Activated T-helper 2 cell treated with anti-CD3 and anti-CD28 coated beads, Interferon-gamma antibody, Interleukin-2, Interleukin-4, amounts not matched to agents 10 μg/mL and 5 μg/mL and 100 μg/mL, durations not matched to agents 14 hours and 24 hours and 36 hours (primary cell): ENCODE measurements around the gene AAR2. TPM values are rescaled to one million over a fixed set of nuclear protein-coding genes. Genes with fewer than 3 reads are reported as not detected.

Experiments
- DNase-seq: peaks from one replicate; pipeline ENCODE4 v3.0.0; 2021; ENCODE audit warnings: low spot score
- H3K27ac Mint-ChIP-seq: one replicate; pipeline ENCODE4 v1.8.0; 2021; ENCODE audit warnings: mixed read lengths
- H3K27me3 Mint-ChIP-seq: one replicate; pipeline ENCODE4 v1.8.0; 2021; ENCODE audit warnings: low read depth, mixed read lengths
- H3K36me3 Mint-ChIP-seq: one replicate; pipeline ENCODE4 v1.8.0; 2021; ENCODE audit warnings: low read depth, mixed read lengths
- H3K4me1 Mint-ChIP-seq: one replicate; pipeline ENCODE4 v1.8.0; 2021; ENCODE audit warnings: low read depth, mixed read lengths
- H3K4me3 Mint-ChIP-seq: one replicate; pipeline ENCODE4 v1.8.0; 2021; ENCODE audit warnings: low read depth, mild to moderate bottlenecking, moderate library complexity, mixed read lengths
- H3K9me3 Mint-ChIP-seq: one replicate; pipeline ENCODE4 v1.8.0; 2021; ENCODE audit warnings: mixed read lengths
- intact Hi-C: fragments of 100-400 bp; cut with micrococcal nuclease; formaldehyde crosslinking; loops from one replicate; pipeline ENCODE4 v1.15.1; 2023
- total RNA-seq: library from RNA; stranded (reverse); gene quantifications from 2 replicates; pipeline ENCODE4 v1.2.3, GENCODE V29; 2022

Gene AAR2
- total RNA-seq, 1 donor from 2014 or later = 27.1 TPM

DNA sequence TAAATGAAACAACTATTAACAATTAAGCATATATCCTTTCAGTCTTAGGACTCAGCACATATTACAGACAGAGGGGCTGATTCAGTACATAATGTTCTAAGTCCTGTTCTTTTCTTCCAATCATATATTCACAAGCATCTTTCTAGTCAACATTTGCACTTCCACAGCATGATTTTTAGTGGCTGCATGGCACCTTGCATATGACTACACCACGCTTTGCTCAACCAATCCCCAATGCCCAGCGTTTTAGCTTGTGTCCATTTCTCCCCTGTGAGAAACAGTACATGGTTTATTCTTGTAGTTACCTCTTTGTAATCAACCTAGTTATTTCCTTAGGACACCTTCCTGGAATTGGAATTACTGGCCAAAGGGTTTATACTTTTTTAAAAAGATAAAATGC lies 33.2 kb downstream of the AAR2 start:
- no peaks in the 10 kb centered on the region for H3K4me1 Mint-ChIP-seq
- no peak overlapping the region for H3K4me3 Mint-ChIP-seq
- no peak overlapping the region for H3K27ac Mint-ChIP-seq
- no peak for DNase-seq
- peaks cover 2% of the 10 kb centered on the region for H3K27me3 Mint-ChIP-seq
- H3K9me3 Mint-ChIP-seq = no peaks in the 10 kb centered on the region
- H3K36me3 Mint-ChIP-seq = no peaks in the 10 kb centered on the region
- intact Hi-C loops = loop anchor here (10.0 kb wide), 1 partner anchor 165 kb away; no protein-coding TSS in a partner anchor

DNA sequence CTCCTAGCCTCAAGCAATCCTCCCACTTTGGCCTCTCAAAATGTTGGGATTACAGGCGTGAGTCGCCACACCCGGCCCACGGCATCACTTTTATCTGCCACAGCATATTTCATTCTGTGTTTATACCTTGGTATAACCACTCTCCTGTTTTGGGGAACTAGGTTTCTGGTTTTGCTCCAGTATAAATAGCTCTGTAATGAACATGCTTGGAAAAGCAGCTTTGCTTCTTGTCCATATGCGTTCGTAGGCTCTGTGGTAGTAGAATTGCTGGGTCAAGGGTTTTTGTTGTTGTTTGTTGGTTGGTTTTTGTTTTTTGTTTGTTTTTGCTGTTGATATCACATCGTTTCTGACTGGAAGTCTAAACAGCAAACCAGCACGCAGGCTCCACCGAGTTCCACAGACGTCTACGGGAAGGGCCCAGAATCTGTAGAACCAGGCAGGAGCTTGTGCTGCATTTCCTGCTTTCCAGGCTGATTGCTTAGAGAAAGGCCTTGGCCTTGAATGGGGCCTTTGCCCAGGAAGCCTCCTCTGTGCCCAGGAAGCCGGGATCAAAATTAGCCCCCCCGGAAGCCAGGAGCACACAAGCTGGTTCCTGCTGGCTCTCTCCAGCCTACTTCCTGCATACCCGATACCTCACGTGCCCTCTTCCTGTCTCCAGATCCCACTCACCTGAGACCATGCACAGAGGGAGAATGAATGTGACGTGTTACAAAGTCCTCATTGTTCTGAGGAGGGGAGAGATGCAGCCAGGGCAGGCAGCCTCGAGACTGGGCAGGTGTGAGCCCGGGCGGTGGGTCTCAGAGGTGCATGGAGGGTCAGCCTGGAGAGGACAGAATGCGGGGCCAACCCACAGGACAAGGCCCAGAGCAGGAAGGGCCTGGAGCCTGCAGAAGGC lies 34.7 kb downstream of the AAR2 start:
- no peaks in the 10 kb centered on the region for H3K9me3 Mint-ChIP-seq
- intact Hi-C loops = no loop called here
- H3K27me3 Mint-ChIP-seq = peaks cover 2% of the 10 kb centered on the region
- H3K36me3 Mint-ChIP-seq = no peaks in the 10 kb centered on the region
- DNase-seq = no peak
- H3K27ac Mint-ChIP-seq = no peak overlapping the region
- no peaks in the 10 kb centered on the region for H3K4me1 Mint-ChIP-seq
- H3K4me3 Mint-ChIP-seq = no peak overlapping the region

DNA sequence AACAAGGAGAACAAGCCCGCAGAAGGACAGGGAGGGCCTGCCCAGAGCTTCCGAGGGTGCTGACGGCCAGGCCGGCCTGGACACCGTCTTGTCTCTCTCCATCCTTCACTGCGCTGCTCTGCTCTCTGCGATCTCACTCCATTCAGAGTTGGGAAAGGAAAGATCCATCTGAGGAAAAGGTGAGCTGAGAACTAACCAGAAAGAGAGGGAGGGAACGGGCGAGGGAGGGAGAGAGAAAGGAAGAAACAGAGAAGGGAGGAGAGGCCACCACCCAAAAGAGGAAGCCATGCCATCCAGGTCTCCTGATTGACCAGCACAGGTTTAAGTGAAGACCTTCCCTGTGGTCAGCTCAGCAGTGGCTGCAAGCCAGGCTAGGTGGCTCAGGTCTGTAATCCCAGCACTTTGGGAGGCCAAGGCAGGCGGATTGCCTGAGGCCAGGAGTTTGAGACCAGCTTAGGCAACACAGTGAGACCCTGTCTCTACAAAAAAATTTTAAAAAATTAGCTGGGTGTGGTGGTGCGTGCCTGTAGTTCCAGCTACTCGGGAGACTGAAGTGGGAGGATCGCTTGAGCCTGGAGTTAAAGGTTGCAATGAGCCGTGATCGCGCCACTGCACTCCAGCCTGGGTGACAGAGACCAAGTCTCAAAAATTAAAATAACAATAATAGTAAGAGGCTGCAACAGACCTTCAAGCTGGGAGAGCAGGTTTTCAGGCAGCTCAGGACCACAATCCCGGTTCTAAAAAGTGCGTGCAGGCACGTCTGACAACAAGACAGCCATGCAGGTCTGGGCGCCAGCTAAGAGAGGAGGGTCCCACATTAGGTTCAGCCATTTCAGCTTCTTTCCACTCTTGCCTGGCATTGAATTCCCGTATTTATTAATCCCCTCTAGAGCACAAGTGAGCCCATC lies 35.6 kb downstream of the AAR2 start:
- Mint-ChIP-seq H3K36me3 (no peaks in the 10 kb centered on the region), H3K27me3 (peaks cover 2% of the 10 kb centered on the region), H3K27ac (no peak overlapping the region), H3K9me3 (no peaks in the 10 kb centered on the region), H3K4me3 (no peak overlapping the region), H3K4me1 (no peaks in the 10 kb centered on the region)
- no peak for DNase-seq
- intact Hi-C loops = no loop called here

DNA sequence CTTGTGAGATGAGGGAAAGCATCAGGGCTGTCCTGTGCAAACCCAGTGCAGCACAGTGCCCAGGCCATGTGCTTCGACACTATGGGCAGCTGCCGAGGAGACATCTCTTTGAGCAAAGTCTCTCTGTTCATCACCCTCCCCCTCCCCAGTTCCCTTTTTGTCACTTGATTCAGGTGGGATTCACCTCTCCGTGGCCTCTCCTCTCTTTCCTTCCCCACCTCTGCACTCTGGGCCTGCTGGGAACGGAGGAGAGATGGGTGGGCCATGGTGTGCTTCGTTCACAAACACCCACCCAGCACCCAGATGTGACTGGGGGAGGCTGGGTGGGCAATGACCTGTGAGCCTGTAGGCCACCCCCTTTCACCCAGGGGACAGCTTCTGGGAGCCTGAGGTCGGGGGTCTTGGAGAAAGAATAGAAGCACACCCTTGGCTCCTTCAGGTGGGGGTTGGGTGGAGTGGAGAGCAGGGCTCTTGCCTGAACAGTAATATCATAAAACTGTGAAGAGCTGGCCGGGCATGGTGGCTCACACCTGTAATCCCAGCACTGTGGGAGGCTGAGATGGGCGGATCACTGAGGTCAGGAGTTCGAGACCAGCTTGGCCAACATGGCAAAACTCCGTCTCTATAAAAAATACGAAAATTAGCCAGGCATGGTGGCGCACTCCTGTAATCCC lies 36.4 kb downstream of the AAR2 start:
- Mint-ChIP-seq H3K9me3 (no peaks in the 10 kb centered on the region), H3K4me1 (no peaks in the 10 kb centered on the region), H3K27ac (no peak overlapping the region), H3K27me3 (peaks cover 2% of the 10 kb centered on the region), H3K4me3 (no peak overlapping the region), H3K36me3 (no peaks in the 10 kb centered on the region)
- no peak for DNase-seq
- intact Hi-C loops = no loop called here

DNA sequence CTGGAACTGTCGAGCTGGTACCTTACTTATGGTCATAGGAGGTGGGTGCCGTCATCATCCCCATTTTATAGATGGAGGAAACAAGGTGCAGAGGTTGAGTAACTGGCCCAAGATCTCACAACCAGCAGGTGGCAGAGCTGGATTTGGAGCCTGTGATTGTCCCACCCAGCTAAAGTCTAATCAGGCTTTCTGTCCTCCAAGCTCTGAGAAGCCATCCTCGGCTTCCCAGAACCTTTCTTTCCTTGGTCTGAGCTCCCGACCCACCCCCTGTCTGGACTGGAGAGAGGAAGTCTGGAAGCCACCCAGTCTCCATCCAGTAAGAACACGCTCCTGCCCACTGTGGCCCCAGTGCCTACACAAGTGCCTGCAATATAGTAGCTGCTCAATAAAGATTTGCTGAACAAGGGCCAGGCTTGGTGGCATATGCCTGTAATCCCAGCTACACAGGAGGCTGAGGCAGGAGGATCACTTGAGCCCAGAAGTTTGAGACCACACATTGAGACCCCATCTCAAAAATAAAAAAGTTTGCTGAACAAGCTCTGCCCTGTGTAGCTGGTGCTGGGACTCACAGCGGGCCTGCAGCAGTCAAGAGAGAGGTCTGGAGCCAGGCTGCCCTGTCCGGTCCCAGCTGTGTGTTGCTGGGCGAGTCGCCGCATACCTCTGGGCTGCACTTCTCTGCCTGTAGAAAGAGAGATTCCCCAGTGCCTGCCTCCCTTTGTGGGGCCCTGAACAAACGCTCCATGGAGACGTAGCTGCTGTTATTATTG lies 37.3 kb downstream of the AAR2 start:
- no peak for DNase-seq
- Mint-ChIP-seq H3K36me3 (no peaks in the 10 kb centered on the region), H3K27me3 (peaks cover 1% of the 10 kb centered on the region), H3K4me3 (no peak overlapping the region), H3K27ac (no peak overlapping the region), H3K9me3 (no peaks in the 10 kb centered on the region), H3K4me1 (no peaks in the 10 kb centered on the region)
- intact Hi-C loops = no loop called here

DNA sequence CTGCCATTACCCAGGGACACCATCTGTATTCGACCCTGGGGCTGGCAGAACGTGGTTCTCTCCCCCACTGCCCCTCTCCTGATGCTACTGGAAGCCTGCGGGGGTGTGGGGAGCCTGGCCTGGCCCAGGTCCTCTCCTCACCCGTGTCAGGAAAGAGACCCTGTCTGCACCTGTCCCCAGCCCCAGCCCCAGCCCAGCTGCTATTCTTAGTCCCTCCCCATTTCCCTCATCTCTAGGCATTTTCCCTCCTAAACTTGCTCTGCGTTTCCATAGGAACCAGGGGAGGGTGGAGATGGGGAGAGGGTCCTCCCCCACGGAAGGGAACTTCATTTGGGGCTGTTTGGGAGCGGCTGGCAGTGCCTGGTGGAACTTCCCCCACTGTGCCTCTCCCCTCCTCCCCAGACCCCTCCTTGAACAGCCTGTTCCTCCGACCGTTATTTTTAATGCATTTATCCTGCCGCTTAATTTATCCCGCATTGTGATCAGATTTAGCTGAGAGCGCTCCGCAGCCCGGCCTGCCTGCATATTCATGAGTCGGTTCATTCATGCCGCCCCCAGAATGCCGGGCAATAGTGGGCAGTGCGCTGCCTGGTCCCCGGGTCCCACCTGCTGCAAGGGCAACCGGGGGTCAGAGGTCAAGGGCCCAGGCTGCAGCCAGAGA lies 38.0 kb downstream of the AAR2 start:
- no peaks in the 10 kb centered on the region for H3K9me3 Mint-ChIP-seq
- H3K27me3 Mint-ChIP-seq = no peaks in the 10 kb centered on the region
- DNase-seq = no peak
- H3K4me1 Mint-ChIP-seq = no peaks in the 10 kb centered on the region
- H3K36me3 Mint-ChIP-seq = no peaks in the 10 kb centered on the region
- H3K4me3 Mint-ChIP-seq = no peak overlapping the region
- intact Hi-C loops = no loop called here
- no peak overlapping the region for H3K27ac Mint-ChIP-seq

DNA sequence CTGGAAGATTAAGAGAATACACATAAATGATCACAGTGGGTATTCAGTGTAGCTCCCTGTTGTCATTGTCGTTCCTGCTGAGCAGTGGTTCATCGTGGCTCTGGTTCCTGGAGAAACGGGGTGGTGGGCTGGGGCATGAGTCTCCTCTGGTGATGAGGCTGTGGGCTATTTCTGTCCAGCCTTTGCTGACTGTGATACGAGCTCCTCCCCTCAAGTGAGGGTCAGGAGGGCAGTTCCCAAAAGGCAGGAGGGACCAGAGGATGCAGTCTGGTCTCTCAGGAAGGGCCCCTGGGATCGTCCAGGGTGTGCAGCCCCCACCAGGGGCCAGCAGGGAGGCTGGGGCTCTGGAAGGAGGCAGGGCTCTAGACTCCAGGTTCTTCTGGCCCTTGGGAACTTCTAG lies 38.7 kb downstream of the AAR2 start:
- DNase-seq = no peak
- no peak overlapping the region for H3K27ac Mint-ChIP-seq
- no peaks in the 10 kb centered on the region for H3K36me3 Mint-ChIP-seq
- no peaks in the 10 kb centered on the region for H3K27me3 Mint-ChIP-seq
- H3K4me3 Mint-ChIP-seq = no peak overlapping the region
- no peaks in the 10 kb centered on the region for H3K9me3 Mint-ChIP-seq
- intact Hi-C loops = no loop called here
- H3K4me1 Mint-ChIP-seq = no peaks in the 10 kb centered on the region

DNA sequence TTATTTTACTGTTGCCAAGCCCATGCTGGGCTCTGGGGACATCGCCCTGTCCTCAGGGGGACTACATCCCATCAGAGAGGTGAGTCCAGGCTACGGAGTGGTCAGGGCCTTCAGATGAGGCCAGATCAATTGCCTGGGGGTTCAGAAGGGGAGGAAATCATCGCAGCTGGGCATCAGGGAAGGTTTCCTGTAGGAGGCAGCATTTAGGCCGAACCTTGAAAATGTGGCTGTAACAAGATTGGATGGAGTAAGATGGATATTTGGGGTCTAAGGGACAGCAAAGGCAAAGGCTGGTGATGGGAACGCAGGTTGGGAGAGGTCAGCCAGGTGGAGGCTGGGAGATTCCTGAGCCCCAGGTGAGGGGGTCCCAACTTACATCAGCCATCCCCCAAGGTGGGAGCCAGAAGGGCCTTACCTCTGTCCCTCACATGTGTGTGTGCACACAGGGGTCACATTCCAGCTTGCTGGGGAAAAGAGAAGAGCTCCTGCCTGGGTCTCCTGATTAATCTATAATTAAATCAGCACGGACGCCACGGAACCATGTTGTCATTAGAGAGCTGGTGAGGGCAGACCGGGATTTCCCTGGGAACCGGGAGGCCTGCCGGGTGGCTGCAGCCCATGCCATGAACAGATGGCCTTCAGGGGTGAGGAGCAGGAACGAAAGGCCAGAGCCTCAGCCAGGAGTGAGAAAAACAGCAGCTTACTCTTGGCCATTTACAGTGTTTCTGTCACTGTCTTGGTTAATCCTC lies 39.3 kb downstream of the AAR2 start:
- no peak overlapping the region for H3K4me3 Mint-ChIP-seq
- no peaks in the 10 kb centered on the region for H3K36me3 Mint-ChIP-seq
- no peaks in the 10 kb centered on the region for H3K9me3 Mint-ChIP-seq
- no peak overlapping the region for H3K27ac Mint-ChIP-seq
- no peaks in the 10 kb centered on the region for H3K4me1 Mint-ChIP-seq
- no peaks in the 10 kb centered on the region for H3K27me3 Mint-ChIP-seq
- intact Hi-C loops = no loop called here
- DNase-seq = no peak

DNA sequence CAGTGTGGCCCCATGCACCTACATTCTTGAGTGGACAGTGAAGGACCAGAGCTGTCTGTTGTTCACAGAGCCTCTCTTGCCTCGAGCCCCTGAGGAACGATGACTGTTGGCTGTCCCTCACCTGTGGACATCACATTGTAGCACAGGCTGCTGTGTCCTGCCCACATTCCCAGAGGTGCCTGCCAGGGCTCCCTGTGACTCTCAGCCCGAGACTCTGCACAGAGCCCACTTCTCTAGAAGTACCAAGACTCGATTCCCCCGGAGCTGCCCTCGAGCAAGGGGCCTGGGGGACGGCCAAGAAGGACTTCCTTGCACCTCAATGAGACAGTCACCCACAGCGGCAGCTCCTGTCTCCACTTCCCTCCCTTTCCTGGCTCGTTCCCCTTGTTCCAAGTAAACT lies 41.3 kb downstream of the AAR2 start:
- H3K27me3 Mint-ChIP-seq = no peaks in the 10 kb centered on the region
- no peaks in the 10 kb centered on the region for H3K36me3 Mint-ChIP-seq
- DNase-seq = no peak
- H3K9me3 Mint-ChIP-seq = no peaks in the 10 kb centered on the region
- intact Hi-C loops = no loop called here
- no peak overlapping the region for H3K4me3 Mint-ChIP-seq
- no peak overlapping the region for H3K27ac Mint-ChIP-seq
- no peaks in the 10 kb centered on the region for H3K4me1 Mint-ChIP-seq

DNA sequence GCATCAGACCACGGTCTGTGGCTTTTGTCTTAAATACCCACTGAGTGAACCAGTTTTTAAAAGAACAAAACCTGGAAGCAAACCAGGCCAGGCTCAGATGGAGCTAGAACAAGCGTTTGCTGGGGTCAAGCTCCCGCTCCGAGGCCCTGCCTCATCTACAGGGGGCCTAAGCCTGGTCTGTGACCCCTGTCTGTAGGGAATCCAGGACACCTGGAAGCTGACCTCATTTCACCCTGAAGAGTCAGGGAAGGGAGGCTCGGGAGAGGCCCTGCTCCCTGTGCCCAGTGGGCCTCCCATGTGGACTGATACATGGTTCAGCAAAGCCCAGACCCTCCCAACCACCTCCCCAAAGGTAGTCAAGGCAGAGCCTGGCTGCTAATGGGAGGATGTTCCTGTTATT lies 43.1 kb downstream of the AAR2 start:
- Mint-ChIP-seq H3K4me3 (no peak overlapping the region), H3K36me3 (no peaks in the 10 kb centered on the region), H3K9me3 (no peaks in the 10 kb centered on the region), H3K27me3 (peaks cover 6% of the 10 kb centered on the region), H3K4me1 (no peaks in the 10 kb centered on the region), H3K27ac (no peak overlapping the region)
- no peak for DNase-seq
- intact Hi-C loops = no loop called here

DNA sequence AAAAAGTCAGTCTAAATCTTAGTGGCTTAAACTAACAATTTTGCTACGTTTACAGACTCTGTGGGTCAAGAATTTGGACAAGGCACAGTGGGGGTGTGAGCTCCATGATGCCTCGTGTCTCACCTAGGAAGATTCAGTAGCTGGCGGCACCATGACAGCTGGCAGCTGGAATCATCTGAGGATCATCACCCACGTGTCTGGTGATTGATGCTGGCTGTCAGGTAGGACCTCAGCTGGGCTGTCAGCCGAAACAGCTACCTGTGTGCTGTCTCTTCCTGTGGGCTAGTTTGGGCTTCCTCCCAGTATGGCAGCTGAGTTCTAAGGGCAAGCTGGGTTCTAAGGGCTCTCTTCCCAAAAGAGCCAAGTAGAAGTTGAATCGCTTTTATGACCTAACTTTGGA lies 43.5 kb downstream of the AAR2 start:
- Mint-ChIP-seq H3K4me1 (no peaks in the 10 kb centered on the region), H3K4me3 (no peak overlapping the region), H3K9me3 (no peaks in the 10 kb centered on the region), H3K27me3 (peaks cover 8% of the 10 kb centered on the region), H3K27ac (no peak overlapping the region), H3K36me3 (no peaks in the 10 kb centered on the region)
- no peak for DNase-seq
- intact Hi-C loops = no loop called here
